Esophagus (tissue), 2 donors: Measurements from ENCODE around the gene ARSG. TPM values are rescaled to one million over a fixed set of nuclear protein-coding genes. Genes with fewer than 3 reads are reported as not detected.
A peak's percentile ranks its signal among the peaks of the same experiment; 100 is the strongest.

Experiments
- H3K27ac ChIP-seq, 2 donors: one replicate each; pipeline ENCODE4 v1.5.1; 2013; ENCODE audit warnings: low read depth in 2 of 2, mild to moderate bottlenecking in 2 of 2, inconsistent platforms in 1 of 2, low read length in 1 of 2, moderate library complexity in 1 of 2
- H3K27me3 ChIP-seq, 2 donors: one replicate each; pipeline ENCODE4 v1.6.1; 2013; ENCODE audit warnings: low read length in 2 of 2, control low read depth in 1 of 2, mild to moderate bottlenecking in 1 of 2; ENCODE audit not compliant: insufficient read depth in 2 of 2, control insufficient read depth in 1 of 2
- H3K36me3 ChIP-seq, 2 donors: one replicate each; pipeline ENCODE4 v1.6.1; 2013; ENCODE audit warnings: low read length in 1 of 2; ENCODE audit not compliant: control insufficient read depth in 2 of 2, insufficient read depth in 2 of 2
- H3K4me1 ChIP-seq, 2 donors: one replicate each; pipeline ENCODE4 v1.6.1; 2013; ENCODE audit warnings: low read length in 1 of 2; ENCODE audit not compliant: control insufficient read depth in 2 of 2, insufficient read depth in 2 of 2
- H3K4me3 ChIP-seq, 2 donors: one replicate each; pipeline ENCODE4 v1.5.1; 2013; ENCODE audit warnings: low read length in 2 of 2, mild to moderate bottlenecking in 2 of 2, low read depth in 1 of 2, moderate library complexity in 1 of 2
- H3K9me3 ChIP-seq, 2 donors: one replicate each; pipeline ENCODE4 v1.6.1; 2013; ENCODE audit warnings: mild to moderate bottlenecking in 2 of 2, low read depth in 1 of 2, low read length in 1 of 2, moderate library complexity in 1 of 2; ENCODE audit not compliant: control insufficient read depth in 2 of 2, insufficient read depth in 1 of 2
- WGBS, 2 donors: extraction: QIAGEN DNeasy Blood & Tissue Kit; methylation state at CpG; one replicate each; pipeline ENCODE4 v1.1.7; 2013; 5-methylcytosine and 5-hydroxymethylcytosine counted together
- polyA plus RNA-seq, 2 donors: library from polyadenylated mRNA; stranded (reverse); fragments of 200-250 nt; gene quantifications; one replicate each; pipeline ENCODE4 v1.2.3, GENCODE V29; 2013
- donor health status: healthy with polysubstance abuse.
- donor health status: Bipolar disorder and iron deficiency.

ARSG gene
- polyA plus RNA-seq, 2 donors = 2.8 to 3.5 TPM

- H3K9me3 ChIP-seq = no peaks in the 10 kb centered on the region
- H3K36me3 ChIP-seq = no peaks in the 10 kb centered on the region
- peak overlapping the region; percentile 45 to 70 for H3K4me3 ChIP-seq
- WGBS, 2 donors = 10 to 12% methylated on average over 23 of the region's 23 CpGs
- no peaks in the 10 kb centered on the region for H3K27me3 ChIP-seq
- peak overlapping the region; percentile 78 to 97 for H3K27ac ChIP-seq
- peaks cover 0 to under 1% of the 10 kb centered on the region in 2 donors for H3K4me1 ChIP-seq
Measured at GRCh38 chr17:68456339-68457167, 165.3 kb downstream of the ARSG start.

GRCh38 chr17:68457168-68457538 is 165.9 kb downstream of the ARSG start, which contains the start of gene WIPI1:
WIPI1 (minus strand) TSS chr17:68457496; CDS start chr17:68457421, 75 bp downstream.
- Histone ChIP-seq H3K36me3 (no peaks in the 10 kb centered on the region), H3K27ac (peak within 1 kb of the TSS; percentile 86 to 97), H3K9me3 (no peaks in the 10 kb centered on the region), H3K27me3 (no peaks in the 10 kb centered on the region), H3K4me1 (peaks cover 0 to 3% of the 10 kb centered on the region in 2 donors), H3K4me3 (peak within 1 kb of the TSS; percentile 45 to 70)
- 0 to 1% methylated on average over 13 to 37 of the region's 39 CpGs for WGBS, 2 donors

- no peaks in the 10 kb centered on the region for H3K36me3 ChIP-seq
- WGBS, 2 donors = 1% methylated on average over 45 to 49 of the region's 54 CpGs
- H3K4me3 ChIP-seq = peak overlapping the region; percentile 45 to 70
- no peaks in the 10 kb centered on the region for H3K27me3 ChIP-seq
- H3K27ac ChIP-seq = peak overlapping the region; percentile 86 to 92
- H3K4me1 ChIP-seq = peaks cover 2 to 5% of the 10 kb centered on the region in 2 donors
- H3K9me3 ChIP-seq = no peaks in the 10 kb centered on the region
Measured at GRCh38 chr17:68457539-68458259, 166.4 kb downstream of the ARSG start.

- H3K4me1 ChIP-seq = peaks cover 2 to 7% of the 10 kb centered on the region in 2 donors
Measured at GRCh38 chr17:68458260-68459036, 167.2 kb downstream of the ARSG start.

GRCh38 chr17:68459037-68459639 is 167.8 kb downstream of the ARSG start:
- no peaks in the 10 kb centered on the region for H3K9me3 ChIP-seq
- H3K27ac ChIP-seq = no peak overlapping the region
- H3K4me1 ChIP-seq = peaks cover 2 to 7% of the 10 kb centered on the region in 2 donors
- H3K36me3 ChIP-seq = no peaks in the 10 kb centered on the region
- H3K4me3 ChIP-seq = no peak overlapping the region
- WGBS, 2 donors = 52 to 58% methylated on average over 1 of the region's 1 CpG
- H3K27me3 ChIP-seq = no peaks in the 10 kb centered on the region

More at GRCh38 chr17:68458260-68459036, 167.2 kb downstream of the ARSG start:
- H3K9me3 ChIP-seq = no peaks in the 10 kb centered on the region
- H3K27ac ChIP-seq = peak overlapping the region; percentile 86 to 92
- H3K36me3 ChIP-seq = no peaks in the 10 kb centered on the region
- H3K4me3 ChIP-seq = peak overlapping the region in 1 of 2 donors; percentile 63
- 36 to 41% methylated on average over 12 of the region's 12 CpGs for WGBS, 2 donors
- H3K27me3 ChIP-seq = no peaks in the 10 kb centered on the region

DNA sequence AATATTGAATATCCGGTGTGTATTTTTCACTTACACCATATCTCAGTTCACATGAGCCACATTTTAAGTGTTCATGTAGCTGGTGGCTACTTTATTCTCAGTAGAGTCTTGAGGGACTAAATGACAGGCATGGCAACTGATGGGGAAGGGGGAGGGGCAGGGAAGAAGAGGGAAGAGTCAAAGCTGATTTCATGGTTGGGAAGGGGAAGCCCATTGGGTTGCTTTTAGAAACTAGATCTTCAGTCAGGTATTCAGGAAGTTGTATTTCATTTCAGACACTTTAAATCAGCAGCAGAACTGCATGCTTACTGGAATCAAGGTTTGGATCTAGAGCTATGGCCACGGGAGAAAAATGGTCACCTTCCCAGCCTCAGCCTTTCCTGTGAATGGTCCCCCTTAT is 168.9 kb downstream of the ARSG start:
- Histone ChIP-seq H3K27ac (no peak overlapping the region), H3K4me3 (no peak overlapping the region), H3K27me3 (no peaks in the 10 kb centered on the region), H3K4me1 (peaks cover 2 to 7% of the 10 kb centered on the region in 2 donors), H3K9me3 (no peaks in the 10 kb centered on the region), H3K36me3 (no peaks in the 10 kb centered on the region)
- WGBS, 2 donors = 74 to 91% methylated on average over 2 of the region's 2 CpGs

- Histone ChIP-seq H3K9me3 (no peaks in the 10 kb centered on the region), H3K4me1 (peaks cover 2 to 7% of the 10 kb centered on the region in 2 donors), H3K36me3 (no peaks in the 10 kb centered on the region), H3K27me3 (no peaks in the 10 kb centered on the region), H3K27ac (no peak overlapping the region), H3K4me3 (no peak overlapping the region)
Measured at GRCh38 chr17:68460715-68461114, 169.4 kb downstream of the ARSG start.

GRCh38 chr17:68461122-68461539 is 169.8 kb downstream of the ARSG start:
- no peaks in the 10 kb centered on the region for H3K36me3 ChIP-seq
- no peaks in the 10 kb centered on the region for H3K9me3 ChIP-seq
- no peak overlapping the region for H3K27ac ChIP-seq
- no peaks in the 10 kb centered on the region for H3K27me3 ChIP-seq
- WGBS, 2 donors = 90 to 93% methylated on average over 1 of the region's 1 CpG
- no peak overlapping the region for H3K4me3 ChIP-seq
- H3K4me1 ChIP-seq = peaks cover 2 to 10% of the 10 kb centered on the region in 2 donors

- peak overlapping the region in 1 of 2 donors; percentile 26 for H3K27ac ChIP-seq
- no peaks in the 10 kb centered on the region for H3K9me3 ChIP-seq
- H3K4me3 ChIP-seq = no peak overlapping the region
- 27 to 35% methylated on average over 5 of the region's 5 CpGs for WGBS, 2 donors
- peaks cover 2 to 10% of the 10 kb centered on the region in 2 donors for H3K4me1 ChIP-seq
- no peaks in the 10 kb centered on the region for H3K27me3 ChIP-seq
- H3K36me3 ChIP-seq = no peaks in the 10 kb centered on the region
Measured at GRCh38 chr17:68461589-68461988, 170.3 kb downstream of the ARSG start.
